H9 (cell line): Measurements from ENCODE around the gene CNGB1. TPM values are rescaled to one million over a fixed set of nuclear protein-coding genes. Genes with fewer than 3 reads are reported as not detected.

Experiments used
- DNase-seq: peaks from one replicate; pipeline ENCODE4 v3.0.0-alpha.2; 2017
- H2AFZ ChIP-seq: one replicate; pipeline ENCODE4 v1.6.1; 2013; ENCODE audit warnings: mild to moderate bottlenecking, low read length, control low read depth, moderate library complexity
- H2AK5ac ChIP-seq: 2 replicates; pipeline ENCODE4 v1.6.1; 2013; ENCODE audit warnings: low read length, control low read depth, mixed read lengths; ENCODE audit not compliant: insufficient read length
- H2BK120ac ChIP-seq: one replicate; pipeline ENCODE4 v1.6.1; 2013; ENCODE audit warnings: low read depth, mild to moderate bottlenecking, low read length, control low read depth, inconsistent platforms; ENCODE audit not compliant: poor library complexity, severe bottlenecking
- H2BK12ac ChIP-seq: 2 replicates; pipeline ENCODE4 v1.6.1; 2013; ENCODE audit warnings: low read length, control low read depth, mixed read lengths, low read depth; ENCODE audit not compliant: insufficient read length
- H2BK15ac ChIP-seq: 2 replicates; pipeline ENCODE4 v1.6.1; 2013; ENCODE audit warnings: low read depth, low read length, control low read depth
- H2BK20ac ChIP-seq: one replicate; pipeline ENCODE4 v1.6.1; 2013; ENCODE audit warnings: low read depth, mild to moderate bottlenecking, low read length, control low read depth, inconsistent platforms; ENCODE audit not compliant: poor library complexity, severe bottlenecking
- H2BK5ac ChIP-seq: 2 replicates; pipeline ENCODE4 v1.6.1; 2013; ENCODE audit warnings: low read length, control low read depth, mixed read lengths; ENCODE audit not compliant: insufficient read length
- H3K14ac ChIP-seq: 2 replicates; pipeline ENCODE4 v1.6.1; 2013; ENCODE audit warnings: low read length, control low read depth; ENCODE audit not compliant: insufficient read depth
- H3K18ac ChIP-seq: 2 replicates; pipeline ENCODE4 v1.6.1; 2013; ENCODE audit warnings: low read depth, mild to moderate bottlenecking, mixed read lengths, low read length, control low read depth; ENCODE audit not compliant: insufficient read length
- H3K23ac ChIP-seq: 2 replicates; pipeline ENCODE4 v1.6.1; 2013; ENCODE audit warnings: low read length, control low read depth, mixed read lengths, low read depth; ENCODE audit not compliant: insufficient read length
- H3K23me2 ChIP-seq: 2 replicates; pipeline ENCODE4 v1.6.1; 2013; ENCODE audit warnings: low read depth, mild to moderate bottlenecking, mixed read lengths, low read length, control low read depth; ENCODE audit not compliant: insufficient read length, poor library complexity, severe bottlenecking
- H3K27ac ChIP-seq: 2 replicates; pipeline ENCODE4 v1.5.1; 2013; ENCODE audit warnings: low read length, control low read depth, mixed read lengths, low read depth; ENCODE audit not compliant: insufficient read length
- H3K27me3 ChIP-seq: 2 replicates; pipeline ENCODE4 v1.6.1; 2013; ENCODE audit warnings: low read length, control low read depth, inconsistent platforms; ENCODE audit not compliant: insufficient read depth
- H3K4ac ChIP-seq: 2 replicates; pipeline ENCODE4 v1.6.1; 2013; ENCODE audit warnings: low read depth, mild to moderate bottlenecking, control low read depth, inconsistent platforms, low read length, moderate library complexity
- H3K4me1 ChIP-seq: 2 replicates; pipeline ENCODE4 v1.6.1; 2013; ENCODE audit warnings: low read length, control low read depth, inconsistent platforms; ENCODE audit not compliant: insufficient read depth
- H3K4me2 ChIP-seq: 2 replicates; pipeline ENCODE4 v1.6.1; 2013; ENCODE audit warnings: low read length, control low read depth, mixed read lengths; ENCODE audit not compliant: insufficient read length, insufficient read depth
- H3K56ac ChIP-seq: 2 replicates; pipeline ENCODE4 v1.6.1; 2013; ENCODE audit warnings: low read depth, mild to moderate bottlenecking, mixed read lengths, low read length, control low read depth; ENCODE audit not compliant: insufficient read length
- H3K79me1 ChIP-seq: 2 replicates; pipeline ENCODE4 v1.6.1; 2013; ENCODE audit warnings: low read depth, mild to moderate bottlenecking, moderate library complexity, low read length, control low read depth, inconsistent platforms; ENCODE audit not compliant: insufficient read depth, poor library complexity, severe bottlenecking
- H3K79me2 ChIP-seq: 2 replicates; pipeline ENCODE4 v1.6.1; 2013; ENCODE audit warnings: low read length, control low read depth, inconsistent platforms; ENCODE audit not compliant: insufficient read depth
- H3K9ac ChIP-seq: 2 replicates; pipeline ENCODE4 v1.6.1; 2013; ENCODE audit warnings: low read length, control low read depth, mixed read lengths; ENCODE audit not compliant: insufficient read length; ENCODE audit errors: extremely low read depth
- H3K9me3 ChIP-seq: one replicate; pipeline ENCODE4 v1.6.1; 2013; ENCODE audit warnings: low read depth, low read length, inconsistent platforms; ENCODE audit not compliant: control insufficient read depth
- H3T11ph ChIP-seq: one replicate; pipeline ENCODE4 v1.6.1; 2013; ENCODE audit warnings: mild to moderate bottlenecking, low read length, control low read depth, inconsistent platforms
- H4K20me1 ChIP-seq: one replicate; pipeline ENCODE4 v1.6.1; 2013; ENCODE audit not compliant: control insufficient read depth, insufficient read length, insufficient read depth
- H4K5ac ChIP-seq: 2 replicates; pipeline ENCODE4 v1.6.1; 2013; ENCODE audit warnings: low read depth, mild to moderate bottlenecking, mixed read lengths, low read length, control low read depth; ENCODE audit not compliant: insufficient read length
- H4K8ac ChIP-seq: replicated peaks from 2 replicates; pipeline ENCODE4 v1.6.1; 2013; ENCODE audit warnings: low read length, control low read depth, mixed read lengths, low read depth; ENCODE audit not compliant: insufficient read length
- H4K91ac ChIP-seq: 2 replicates; pipeline ENCODE4 v1.6.1; 2013; ENCODE audit warnings: low read depth, mild to moderate bottlenecking, moderate library complexity, mixed read lengths, low read length, control low read depth; ENCODE audit not compliant: insufficient read length
- H3K27ac Mint-ChIP-seq, 3 experiments: 2 replicates in 2 of 3; 3 replicates in 1 of 3; pipeline ENCODE4 v1.8.0; 2020 to 2021; ENCODE audit warnings: mixed read lengths in 3 of 3, mild to moderate bottlenecking in 1 of 3, moderate library complexity in 1 of 3
- H3K27me3 Mint-ChIP-seq: 2 replicates; pipeline ENCODE4 v1.8.0; 2021; ENCODE audit warnings: low read depth, mild to moderate bottlenecking, moderate library complexity, mixed read lengths
- H3K36me3 Mint-ChIP-seq, 3 experiments: 2 replicates in 2 of 3; 3 replicates in 1 of 3; pipeline ENCODE4 v1.8.0; 2020 to 2021; ENCODE audit warnings: low read depth in 3 of 3, mixed read lengths in 3 of 3; ENCODE audit not compliant: insufficient read depth in 1 of 3
- H3K4me1 Mint-ChIP-seq, 2 experiments: 2 replicates each; pipeline ENCODE4 v1.8.0; 2020; ENCODE audit warnings: mixed read lengths in 2 of 2
- H3K4me3 Mint-ChIP-seq, 2 experiments: 2 replicates in 1 of 2; 3 replicates in 1 of 2; pipeline ENCODE4 v1.8.0; 2020 to 2021; ENCODE audit warnings: mild to moderate bottlenecking in 2 of 2, mixed read lengths in 2 of 2, moderate library complexity in 1 of 2
- H3K9me3 Mint-ChIP-seq, 2 experiments: 2 replicates in 1 of 2; 3 replicates in 1 of 2; pipeline ENCODE4 v1.8.0; 2020; ENCODE audit warnings: mild to moderate bottlenecking in 2 of 2, mixed read lengths in 2 of 2, moderate library complexity in 1 of 2
- WGBS: extraction: QIAGEN DNeasy Blood & Tissue Kit; methylation state at CpG from one replicate; pipeline ENCODE4 v1.1.7; 2013; ENCODE audit warnings: missing lambda C conversion rate, low lambda C conversion rate, mixed read lengths; ENCODE audit not compliant: insufficient read length; ENCODE audit errors: extremely low coverage; 5-methylcytosine and 5-hydroxymethylcytosine counted together
- total RNA-seq: library from RNA; stranded (reverse); gene quantifications from 2 replicates; pipeline ENCODE4 v1.2.1, GENCODE V29; 2021
- TF ChIP-seq, protein P1 (sequence below): fragments of 200-600 bp; sonication (generic); conservative IDR thresholded peaks from 3 replicates; pipeline ENCODE4 v1.8.0; 2021; ENCODE audit warnings: antibody characterized with exemption, mild to moderate bottlenecking

Gene CNGB1
- total RNA-seq, 1 experiment from 2014 or later, result not detected

DNA sequence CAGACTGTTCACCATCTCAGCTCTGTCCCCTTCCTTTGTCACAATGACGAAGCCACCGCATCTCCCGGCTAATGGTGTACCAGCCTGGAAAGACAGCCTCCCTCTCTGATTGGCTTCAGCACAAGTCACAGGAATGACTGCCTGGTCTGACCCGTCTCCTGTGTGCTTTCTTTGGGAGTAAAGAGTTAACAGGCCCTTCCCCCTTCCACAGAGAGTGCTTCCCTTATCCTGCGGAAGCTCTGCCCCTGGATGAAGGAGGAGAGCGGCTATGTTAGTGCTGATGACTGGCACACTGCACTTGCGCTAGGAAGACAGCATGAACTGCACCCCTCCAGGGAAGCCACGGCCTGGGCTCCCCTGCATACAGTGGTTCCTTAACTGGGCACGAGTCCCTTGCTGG is 41.6 kb upstream of the CNGB1 start:
- DNase-seq, result no peak
- no peaks in the 10 kb centered on the region for H3K23me2 ChIP-seq
- H3T11ph ChIP-seq, result no peak overlapping the region
- no peak overlapping the region for H3K27ac ChIP-seq
- H3K9me3 ChIP-seq, result no peaks in the 10 kb centered on the region
- no peak overlapping the region for H2AFZ ChIP-seq
- Mint-ChIP-seq H3K4me1 (peaks cover 22 to 25% of the 10 kb centered on the region in 2 experiments), H3K4me3 (no peak overlapping the region), H3K27ac (peak overlapping the region in 2 of 3 experiments; percentile 23 to 71; a peak in 2 of 7 replicates), H3K27me3 (no peaks in the 10 kb centered on the region), H3K9me3 (no peaks in the 10 kb centered on the region), H3K36me3 (peaks cover 10 to 39% (median 15%) of the 10 kb centered on the region in 3 experiments; a peak in 6 of 7 replicates)
- H3K4me1 ChIP-seq, result no peaks in the 10 kb centered on the region
- H3K4me2 ChIP-seq, result no peak overlapping the region
- H2BK15ac ChIP-seq, result no peak overlapping the region
- H2AK5ac ChIP-seq, result no peak overlapping the region
- H3K79me2 ChIP-seq, result no peaks in the 10 kb centered on the region
- no peak overlapping the region for H3K4ac ChIP-seq
- no peak overlapping the region for H3K14ac ChIP-seq
- H3K18ac ChIP-seq, result no peak overlapping the region
- H2BK5ac ChIP-seq, result no peak overlapping the region
- no peak overlapping the region for H3K56ac ChIP-seq
- H2BK12ac ChIP-seq, result no peak overlapping the region
- H3K9ac ChIP-seq, result no peak overlapping the region
- no peak overlapping the region for H4K8ac ChIP-seq
- TF ChIP-seq, protein P1, sequence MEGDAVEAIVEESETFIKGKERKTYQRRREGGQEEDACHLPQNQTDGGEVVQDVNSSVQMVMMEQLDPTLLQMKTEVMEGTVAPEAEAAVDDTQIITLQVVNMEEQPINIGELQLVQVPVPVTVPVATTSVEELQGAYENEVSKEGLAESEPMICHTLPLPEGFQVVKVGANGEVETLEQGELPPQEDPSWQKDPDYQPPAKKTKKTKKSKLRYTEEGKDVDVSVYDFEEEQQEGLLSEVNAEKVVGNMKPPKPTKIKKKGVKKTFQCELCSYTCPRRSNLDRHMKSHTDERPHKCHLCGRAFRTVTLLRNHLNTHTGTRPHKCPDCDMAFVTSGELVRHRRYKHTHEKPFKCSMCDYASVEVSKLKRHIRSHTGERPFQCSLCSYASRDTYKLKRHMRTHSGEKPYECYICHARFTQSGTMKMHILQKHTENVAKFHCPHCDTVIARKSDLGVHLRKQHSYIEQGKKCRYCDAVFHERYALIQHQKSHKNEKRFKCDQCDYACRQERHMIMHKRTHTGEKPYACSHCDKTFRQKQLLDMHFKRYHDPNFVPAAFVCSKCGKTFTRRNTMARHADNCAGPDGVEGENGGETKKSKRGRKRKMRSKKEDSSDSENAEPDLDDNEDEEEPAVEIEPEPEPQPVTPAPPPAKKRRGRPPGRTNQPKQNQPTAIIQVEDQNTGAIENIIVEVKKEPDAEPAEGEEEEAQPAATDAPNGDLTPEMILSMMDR, result no peak
- H4K20me1 ChIP-seq, result no peaks in the 10 kb centered on the region
- no peaks in the 10 kb centered on the region for H3K79me1 ChIP-seq
- no peak overlapping the region for H2BK120ac ChIP-seq
- no peak overlapping the region for H3K23ac ChIP-seq
- WGBS, result no CpG with 5 or more reads among the region's 9 CpGs
- no peak overlapping the region for H4K91ac ChIP-seq
- H3K27me3 ChIP-seq, result no peaks in the 10 kb centered on the region
- H4K5ac ChIP-seq, result no peak overlapping the region
- H2BK20ac ChIP-seq, result no peak overlapping the region
